Measurements from ENCODE around the gene GNMT. TPM values are rescaled to one million over a fixed set of nuclear protein-coding genes. Genes with fewer than 3 reads are reported as not detected.
"Not testable (repeated sequence)": the region's sequence is repeated elsewhere in the genome, so short reads cannot be mapped to it uniquely, and the experiment has no call there.

Gene GNMT
- total RNA-seq, 1 donor from 2014 or later = not detected

- FAIRE-seq (no peak), DNase-seq (ENCODE audit: low spot score in 2 of 2) (no peak)
Measured at GRCh38 chr6:42940493-42941045, 20.0 kb upstream of the GNMT start.

- FAIRE-seq; DNase-seq (ENCODE audit: low spot score in 2 of 2): not testable (repeated sequence)
Measured at GRCh38 chr6:42941356-42941755, 19.2 kb upstream of the GNMT start.

DNA sequence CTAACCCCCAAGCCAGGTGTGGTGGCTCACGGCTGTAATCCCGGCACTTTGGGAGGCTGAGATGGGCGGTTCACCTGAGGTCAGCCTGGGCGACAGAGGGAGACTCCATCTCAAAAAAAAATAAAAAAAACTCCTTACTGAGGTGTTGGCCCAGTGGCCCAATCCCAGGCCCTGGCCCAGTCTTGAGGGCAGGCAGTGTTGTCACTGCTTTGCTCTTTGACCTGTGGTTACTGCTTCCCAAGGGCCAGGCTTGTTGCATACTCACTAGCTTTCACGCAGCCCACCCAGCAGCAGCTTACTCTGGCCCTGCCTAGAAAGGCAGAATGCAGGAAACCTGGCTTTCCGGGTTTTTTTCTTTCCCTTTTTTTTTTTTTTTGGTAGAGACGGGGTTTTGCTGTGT, 18.1 kb upstream of the GNMT start:
- no peak for DNase-seq (ENCODE audit: low spot score in 2 of 2)

GRCh38 chr6:42947950-42948349, 12.6 kb upstream of the GNMT start:
- DNase-seq (ENCODE audit: low spot score in 2 of 2) (no peak), FAIRE-seq (no peak)

More for the DNA sequence above, 18.1 kb upstream of the GNMT start:
- no peak for FAIRE-seq

GRCh38 chr6:42952389-42952788, 8.2 kb upstream of the GNMT start:
- DNase-seq (ENCODE audit: low spot score in 2 of 2) (no peak), FAIRE-seq (no peak)

- FAIRE-seq; DNase-seq (ENCODE audit: low spot score in 2 of 2): not testable (repeated sequence)
Measured at GRCh38 chr6:42954405-42954804, 6.1 kb upstream of the GNMT start.

- DNase-seq (ENCODE audit: low spot score in 2 of 2) (no peak), FAIRE-seq (no peak)
Measured at GRCh38 chr6:42958125-42958524, 2.4 kb upstream of the GNMT start.

DNA sequence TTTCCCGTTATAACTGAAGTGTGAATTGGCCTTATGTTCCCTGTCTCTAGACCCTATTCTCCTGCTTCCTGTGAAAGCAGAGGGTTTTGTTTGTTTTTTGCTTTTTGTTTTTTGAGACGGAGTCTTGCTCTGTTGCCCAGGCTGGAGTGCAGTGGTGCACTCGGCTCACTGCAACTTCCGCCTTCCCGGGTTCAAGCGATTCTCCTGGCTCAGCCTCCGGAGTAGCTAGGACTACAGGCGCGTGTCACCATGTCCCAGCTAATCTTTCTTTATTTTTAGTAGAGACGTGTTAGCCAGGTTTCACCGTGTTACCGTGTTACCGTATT, 674 bp upstream of the GNMT start:
- FAIRE-seq = no peak
- DNase-seq (ENCODE audit: low spot score in 2 of 2) = no peak

GRCh38 chr6:42961020-42961470, 491 bp downstream of the GNMT start:
- DNase-seq (ENCODE audit: low spot score in 2 of 2) (no peak), FAIRE-seq (no peak)

DNA sequence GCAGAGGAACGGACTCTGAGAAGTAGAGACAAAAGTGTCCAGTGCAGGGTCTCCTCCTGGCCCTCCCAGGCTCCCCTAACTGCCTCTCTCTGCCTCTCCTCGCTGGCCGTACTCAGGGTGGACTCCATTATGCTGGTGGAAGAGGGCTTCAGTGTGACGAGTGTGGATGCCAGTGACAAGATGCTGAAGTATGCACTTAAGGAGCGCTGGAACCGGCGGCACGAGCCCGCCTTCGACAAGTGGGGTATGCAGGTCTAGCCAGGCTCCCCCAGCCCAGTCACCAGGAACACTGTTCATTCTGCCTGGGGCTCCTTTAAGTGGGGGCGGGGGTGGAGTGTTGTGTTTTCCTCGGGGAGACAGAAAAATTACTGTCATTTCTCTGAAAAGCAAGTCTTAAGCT, 1.5 kb downstream of the GNMT start:
- DNase-seq (ENCODE audit: low spot score in 2 of 2) (no peak), FAIRE-seq (no peak)

DNA sequence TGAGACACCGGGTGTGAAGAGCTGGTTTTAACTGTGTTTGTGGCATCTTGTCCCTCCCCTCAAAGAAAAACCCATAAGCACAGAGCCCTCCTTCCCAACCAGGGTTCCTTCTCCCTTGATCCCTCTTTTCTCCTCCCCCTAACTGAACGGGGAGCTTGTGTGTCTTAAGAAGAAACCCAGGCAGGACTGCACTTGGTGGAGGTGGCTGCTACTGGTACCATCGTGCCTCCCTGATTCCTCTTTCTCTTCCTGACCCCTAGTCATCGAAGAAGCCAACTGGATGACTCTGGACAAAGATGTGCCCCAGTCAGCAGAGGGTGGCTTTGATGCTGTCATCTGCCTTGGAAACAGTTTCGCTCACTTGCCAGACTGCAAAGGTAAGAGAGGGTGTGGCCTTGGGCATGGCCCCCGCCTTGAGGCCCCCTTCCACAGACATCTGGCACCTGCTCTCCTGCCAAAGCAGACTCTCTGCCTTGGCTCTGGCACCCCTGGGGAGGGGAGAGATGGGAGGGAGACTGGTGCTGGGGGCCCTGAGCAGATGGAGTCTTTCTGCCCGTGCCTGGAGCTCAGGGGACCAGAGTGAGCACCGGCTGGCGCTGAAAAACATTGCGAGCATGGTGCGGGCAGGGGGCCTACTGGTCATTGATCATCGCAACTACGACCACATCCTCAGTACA, 2.1 kb downstream of the GNMT start:
- no peak for DNase-seq (ENCODE audit: low spot score in 2 of 2)
- FAIRE-seq = no peak

GRCh38 chr6:42963179-42963854, 2.8 kb downstream of the GNMT start:
- DNase-seq (ENCODE audit: low spot score in 2 of 2) = no peak
- no peak for FAIRE-seq

GRCh38 chr6:42963855-42964605, 3.5 kb downstream of the GNMT start:
- FAIRE-seq (no peak), DNase-seq (ENCODE audit: low spot score in 2 of 2) (no peak)

GRCh38 chr6:42966571-42966970, 6.0 kb downstream of the GNMT start:
- no peak for FAIRE-seq

GRCh38 chr6:42967228-42967627, 6.7 kb downstream of the GNMT start:
- FAIRE-seq = no peak
- DNase-seq (ENCODE audit: low spot score in 2 of 2) = no peak

More at GRCh38 chr6:42966571-42966970, 6.0 kb downstream of the GNMT start:
- DNase-seq (ENCODE audit: low spot score in 2 of 2) = no peak

DNA sequence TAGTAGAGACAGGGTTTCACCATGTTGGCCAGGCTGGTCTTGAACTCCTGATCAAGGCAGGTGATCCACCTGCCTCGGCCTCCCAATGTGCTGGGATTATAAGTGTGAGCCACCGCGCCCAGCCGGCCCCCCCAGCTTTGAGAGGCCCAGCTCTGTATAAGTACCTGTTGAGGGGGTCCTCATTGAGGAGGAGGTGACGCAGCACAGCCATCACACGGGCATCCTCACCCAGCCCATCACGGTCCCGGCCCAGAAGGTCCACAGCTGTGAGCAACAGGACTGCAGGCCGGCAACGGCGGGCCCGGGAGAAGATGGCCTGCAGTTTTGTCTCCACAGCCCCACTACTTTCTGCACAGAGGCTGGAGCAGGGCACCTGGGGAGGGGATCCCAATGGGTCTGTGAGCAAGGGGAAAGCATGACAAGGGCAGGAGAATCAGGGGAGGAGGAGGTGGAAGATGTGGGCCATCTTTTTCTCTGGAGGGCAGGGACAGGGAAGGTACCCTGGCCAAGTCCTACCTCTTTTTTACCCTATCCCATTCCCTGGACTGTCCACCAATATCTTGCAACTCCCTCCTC, 7.7 kb downstream of the GNMT start:
- DNase-seq (ENCODE audit: low spot score in 2 of 2) (no peak), FAIRE-seq (no peak)

GRCh38 chr6:42968783-42969182, 8.2 kb downstream of the GNMT start:
- no peak for FAIRE-seq

DNA sequence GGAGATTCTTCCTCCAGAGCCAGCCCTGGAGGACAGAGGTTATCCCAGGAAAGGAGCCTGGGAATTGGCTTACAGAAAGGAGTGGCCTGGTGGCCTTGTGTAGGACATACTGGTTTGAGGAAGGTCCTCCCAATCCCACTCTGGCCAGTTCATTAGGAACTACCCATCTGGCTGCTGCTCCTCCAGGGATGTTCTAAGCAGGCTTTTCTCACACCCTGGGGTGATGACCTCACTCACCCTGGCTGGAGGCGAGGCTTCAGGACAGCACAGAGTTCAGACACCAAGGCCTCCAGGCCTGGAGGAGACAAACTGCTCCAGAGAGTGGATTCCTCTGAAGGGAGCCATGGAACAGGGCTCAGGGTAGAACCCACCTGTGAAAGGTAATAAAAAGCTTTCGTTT, 8.9 kb downstream of the GNMT start:
- FAIRE-seq = no peak
- no peak for DNase-seq (ENCODE audit: low spot score in 2 of 2)

More at GRCh38 chr6:42968783-42969182, 8.2 kb downstream of the GNMT start:
- DNase-seq (ENCODE audit: low spot score in 2 of 2) = no peak

DNA sequence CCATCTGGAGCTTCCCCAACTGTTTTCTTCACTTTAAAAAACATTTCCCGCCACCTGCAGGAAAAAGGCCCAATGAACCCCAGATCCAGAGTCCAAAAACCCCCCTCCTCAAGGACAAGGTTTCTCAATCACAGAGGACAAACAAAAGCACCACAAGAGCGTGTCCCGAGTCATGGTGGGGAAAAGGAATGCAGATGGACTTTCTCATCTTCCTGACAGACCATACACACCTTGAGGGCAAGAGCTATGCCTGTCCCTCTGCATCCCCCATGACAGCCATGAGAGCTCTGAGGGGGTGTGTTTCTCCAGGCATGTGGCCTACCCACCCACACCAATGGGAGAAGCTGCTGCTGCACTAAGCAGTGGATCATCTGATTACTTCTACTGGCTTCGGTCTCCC, 9.4 kb downstream of the GNMT start:
- DNase-seq (ENCODE audit: low spot score in 2 of 2) (no peak), FAIRE-seq (no peak)

DNA sequence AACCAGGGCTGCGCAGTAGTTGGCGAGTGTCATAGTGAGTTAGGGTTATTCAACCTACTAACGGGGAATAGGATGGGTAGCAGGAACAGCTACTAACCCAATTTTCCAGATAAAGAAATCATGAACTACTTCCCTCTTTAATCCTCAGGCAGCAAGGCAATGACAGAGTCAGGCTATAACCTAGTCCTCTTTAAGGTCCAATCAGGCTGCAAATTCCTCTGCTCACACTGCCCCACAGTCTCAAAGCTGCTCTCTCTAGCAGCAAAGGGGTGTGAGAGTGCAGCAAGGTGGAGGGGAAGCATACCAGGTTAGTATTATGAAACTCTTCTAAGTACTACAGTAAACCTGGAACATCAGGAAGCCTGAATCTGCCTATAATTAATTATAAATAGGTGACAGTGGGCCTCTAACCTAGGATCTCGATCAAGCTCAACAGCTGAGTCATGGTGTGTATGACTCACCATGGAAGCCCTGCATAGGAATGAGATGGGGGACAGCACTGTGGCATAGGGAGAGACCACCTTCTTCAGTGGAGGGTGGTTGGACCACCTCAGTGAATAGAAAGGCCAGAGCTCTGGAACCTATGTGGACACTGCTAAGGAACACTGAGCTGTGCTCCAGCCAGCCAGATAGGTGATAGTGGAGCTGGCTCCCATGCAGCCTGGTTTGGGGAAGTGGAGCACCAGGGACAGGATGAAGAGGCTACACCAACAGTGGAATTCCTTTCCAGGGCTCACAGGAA, 10.5 kb downstream of the GNMT start:
- no peak for DNase-seq (ENCODE audit: low spot score in 2 of 2)
- FAIRE-seq = no peak

Data from frontal cortex (tissue), 4 donors.